ENCODE measurements around the gene COA1.

Gene COA1

GRCh38 chr7:43671521-43671920 is 57.8 kb downstream of the COA1 start:
- no peak for DNase-seq (ENCODE audit: low read depth)
- TF ChIP-seq, protein P1, sequence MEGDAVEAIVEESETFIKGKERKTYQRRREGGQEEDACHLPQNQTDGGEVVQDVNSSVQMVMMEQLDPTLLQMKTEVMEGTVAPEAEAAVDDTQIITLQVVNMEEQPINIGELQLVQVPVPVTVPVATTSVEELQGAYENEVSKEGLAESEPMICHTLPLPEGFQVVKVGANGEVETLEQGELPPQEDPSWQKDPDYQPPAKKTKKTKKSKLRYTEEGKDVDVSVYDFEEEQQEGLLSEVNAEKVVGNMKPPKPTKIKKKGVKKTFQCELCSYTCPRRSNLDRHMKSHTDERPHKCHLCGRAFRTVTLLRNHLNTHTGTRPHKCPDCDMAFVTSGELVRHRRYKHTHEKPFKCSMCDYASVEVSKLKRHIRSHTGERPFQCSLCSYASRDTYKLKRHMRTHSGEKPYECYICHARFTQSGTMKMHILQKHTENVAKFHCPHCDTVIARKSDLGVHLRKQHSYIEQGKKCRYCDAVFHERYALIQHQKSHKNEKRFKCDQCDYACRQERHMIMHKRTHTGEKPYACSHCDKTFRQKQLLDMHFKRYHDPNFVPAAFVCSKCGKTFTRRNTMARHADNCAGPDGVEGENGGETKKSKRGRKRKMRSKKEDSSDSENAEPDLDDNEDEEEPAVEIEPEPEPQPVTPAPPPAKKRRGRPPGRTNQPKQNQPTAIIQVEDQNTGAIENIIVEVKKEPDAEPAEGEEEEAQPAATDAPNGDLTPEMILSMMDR (IDR thresholded peaks at IDR 0.05; ENCODE audit: control insufficient read depth, extremely low read depth, insufficient read depth), result no peak
- H3K4me3 ChIP-seq (ENCODE audit: low read depth, low read length), result no peak overlapping the region

GRCh38 chr7:43669286-43670081 is 59.8 kb downstream of the COA1 start:
- no peak overlapping the region for H3K4me3 ChIP-seq (ENCODE audit: low read depth, low read length)
- TF ChIP-seq, protein P1 (IDR thresholded peaks at IDR 0.05; ENCODE audit: control insufficient read depth, extremely low read depth, insufficient read depth), result no peak
- DNase-seq (ENCODE audit: low read depth), result no peak

- no peak for DNase-seq (ENCODE audit: low read depth)
- TF ChIP-seq, protein P1 (IDR thresholded peaks at IDR 0.05; ENCODE audit: control insufficient read depth, extremely low read depth, insufficient read depth), result no peak
- no peak overlapping the region for H3K4me3 ChIP-seq (ENCODE audit: low read depth, low read length)
These were observed 61.3 kb downstream of the COA1 start for GRCh38 chr7:43668035-43668434.

GRCh38 chr7:43666938-43667337 is 62.4 kb downstream of the COA1 start:
- H3K4me3 ChIP-seq (ENCODE audit: low read depth, low read length), result no peak overlapping the region
- no peak for DNase-seq (ENCODE audit: low read depth)
- TF ChIP-seq, protein P1 (IDR thresholded peaks at IDR 0.05; ENCODE audit: control insufficient read depth, extremely low read depth, insufficient read depth), result no peak

GRCh38 chr7:43664681-43665080 is 64.6 kb downstream of the COA1 start:
- H3K4me3 ChIP-seq (ENCODE audit: low read depth, low read length), result no peak overlapping the region
- DNase-seq (ENCODE audit: low read depth), result no peak

DNA sequence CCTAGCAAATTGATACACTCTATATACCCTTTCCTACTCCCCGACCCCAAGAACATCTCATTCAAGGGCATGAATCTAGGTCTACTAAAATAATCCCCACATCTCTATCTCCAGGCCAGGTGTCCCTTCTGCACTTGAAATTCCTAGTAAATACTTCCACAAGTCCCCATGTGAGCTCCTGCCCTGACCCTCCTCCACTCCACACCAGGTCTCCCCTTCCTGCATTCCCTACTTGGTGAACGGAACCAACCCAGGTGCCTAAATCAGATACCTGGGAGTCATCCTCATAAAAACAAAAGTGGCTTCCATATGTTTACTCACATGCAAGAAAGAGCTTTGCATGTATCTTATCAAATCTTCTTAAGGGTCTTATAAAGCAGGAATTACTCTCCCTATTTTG is 69.2 kb downstream of the COA1 start:
- no peak for DNase-seq (ENCODE audit: low read depth)
- H3K4me3 ChIP-seq (ENCODE audit: low read depth, low read length), result no peak overlapping the region
- TF ChIP-seq, protein P1 (IDR thresholded peaks at IDR 0.05; ENCODE audit: control insufficient read depth, extremely low read depth, insufficient read depth), result no peak

More at GRCh38 chr7:43664681-43665080, 64.6 kb downstream of the COA1 start:
- TF ChIP-seq, protein P1 (IDR thresholded peaks at IDR 0.05; ENCODE audit: control insufficient read depth, extremely low read depth, insufficient read depth), result no peak

- no peak for DNase-seq (ENCODE audit: low read depth)
- TF ChIP-seq, protein P1 (IDR thresholded peaks at IDR 0.05; ENCODE audit: control insufficient read depth, extremely low read depth, insufficient read depth), result no peak
- H3K4me3 ChIP-seq (ENCODE audit: low read depth, low read length), result no peak overlapping the region
These were observed 69.8 kb downstream of the COA1 start for GRCh38 chr7:43659549-43659896.
